SKM-1 (cell line): ENCODE data around the gene FOXI1.

ENCODE experiments used
- DNase-seq: peaks from one replicate; lab custom pipeline; 2025; ENCODE audit not compliant: unreplicated experiment; lab: John Stamatoyannopoulos, UW

The FOXI1 gene

DNA sequence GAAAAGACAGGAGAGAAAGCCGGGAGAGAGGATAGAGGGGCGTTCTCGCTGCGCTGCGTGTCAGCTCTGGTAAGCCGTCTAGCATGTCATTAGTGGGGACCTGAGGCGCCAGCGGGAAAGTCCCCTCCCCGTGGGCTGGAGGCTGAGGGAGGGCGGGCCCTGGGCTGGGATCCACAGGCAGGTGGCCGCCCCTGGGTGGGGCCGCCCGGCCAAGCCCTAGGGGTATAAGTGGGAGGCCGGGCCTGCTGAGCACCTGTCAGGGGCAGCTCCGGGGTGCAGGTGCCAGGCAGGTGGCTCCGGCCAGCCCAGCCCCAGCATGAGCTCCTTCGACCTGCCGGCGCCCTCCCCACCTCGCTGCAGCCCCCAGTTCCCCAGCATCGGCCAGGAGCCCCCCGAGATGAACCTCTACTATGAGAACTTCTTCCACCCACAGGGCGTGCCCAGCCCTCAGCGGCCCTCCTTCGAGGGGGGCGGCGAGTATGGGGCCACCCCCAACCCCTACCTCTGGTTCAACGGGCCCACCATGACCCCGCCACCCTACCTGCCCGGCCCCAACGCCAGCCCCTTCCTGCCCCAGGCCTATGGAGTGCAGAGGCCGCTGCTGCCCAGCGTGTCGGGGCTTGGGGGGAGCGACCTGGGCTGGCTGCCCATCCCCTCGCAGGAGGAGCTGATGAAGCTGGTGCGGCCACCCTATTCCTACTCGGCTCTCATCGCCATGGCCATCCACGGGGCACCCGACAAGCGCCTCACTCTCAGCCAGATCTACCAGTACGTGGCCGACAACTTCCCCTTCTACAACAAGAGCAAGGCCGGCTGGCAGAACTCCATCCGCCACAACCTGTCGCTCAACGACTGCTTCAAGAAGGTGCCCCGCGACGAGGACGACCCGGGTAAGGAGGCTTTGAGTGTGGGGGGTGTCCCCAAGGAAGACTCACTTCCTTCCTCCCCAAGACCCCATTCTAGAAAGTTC, at the start of gene FOXI1:
TSS of gene FOXI1 (plus strand) at position 256 of the 970 bp plus-strand sequence. CDS start at position 317, 61 bp downstream.
- DNase-seq, result no peak

DNA sequence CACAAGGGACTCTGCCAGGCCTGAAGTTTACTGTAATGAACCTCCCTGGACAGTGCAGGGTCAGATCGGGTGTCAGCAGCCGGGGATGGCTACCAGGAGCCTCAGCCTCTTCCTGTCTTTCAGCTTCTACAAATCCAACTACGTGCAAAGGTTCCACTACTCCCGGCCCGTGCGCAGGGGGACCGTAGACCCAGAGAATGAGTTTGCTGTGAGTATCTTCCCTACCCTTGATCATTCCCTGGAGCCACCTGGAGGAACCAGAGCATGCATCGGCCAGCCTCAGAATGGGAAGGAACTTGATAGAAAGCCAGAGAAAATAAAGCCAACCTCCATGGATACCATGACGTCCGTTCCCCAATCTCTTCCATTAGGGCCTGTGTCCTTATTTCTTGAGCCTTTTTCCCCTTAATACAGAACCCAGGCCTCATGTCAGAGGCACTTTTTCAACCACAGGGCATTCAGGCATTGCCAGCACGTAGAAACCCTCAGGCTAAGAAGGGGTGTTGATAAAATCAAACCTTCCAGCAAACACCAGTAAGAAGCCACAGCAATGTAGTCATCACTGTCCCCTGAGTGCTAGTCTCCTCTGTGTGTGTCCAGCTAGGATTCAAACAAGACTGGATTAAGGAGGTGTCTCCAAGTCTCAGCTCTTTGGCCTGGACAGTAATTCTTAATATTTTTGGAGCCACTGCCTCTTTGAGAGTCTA, 49.0 kb upstream of the FOXI1 start:
- no peak for DNase-seq

DNA sequence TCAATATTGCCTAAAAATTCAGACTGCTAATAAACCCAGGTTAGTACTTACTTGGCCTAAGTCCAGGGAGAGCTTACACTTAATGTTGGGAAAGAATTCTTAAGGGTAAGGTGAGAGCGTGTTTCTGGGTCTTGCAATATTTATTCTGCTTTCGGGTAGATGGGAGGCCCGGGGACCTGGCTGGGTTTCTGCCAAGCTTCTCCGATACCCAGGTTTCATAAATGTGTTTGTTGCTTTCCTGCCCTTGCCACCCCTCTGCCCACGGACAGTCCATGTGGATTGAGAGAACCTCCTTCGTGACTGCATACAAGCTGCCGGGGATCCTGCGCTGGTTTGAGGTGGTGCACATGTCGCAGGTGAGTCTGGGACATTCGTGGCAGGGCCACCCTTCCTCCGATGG, 48.4 kb upstream of the FOXI1 start:
- no peak for DNase-seq

DNA sequence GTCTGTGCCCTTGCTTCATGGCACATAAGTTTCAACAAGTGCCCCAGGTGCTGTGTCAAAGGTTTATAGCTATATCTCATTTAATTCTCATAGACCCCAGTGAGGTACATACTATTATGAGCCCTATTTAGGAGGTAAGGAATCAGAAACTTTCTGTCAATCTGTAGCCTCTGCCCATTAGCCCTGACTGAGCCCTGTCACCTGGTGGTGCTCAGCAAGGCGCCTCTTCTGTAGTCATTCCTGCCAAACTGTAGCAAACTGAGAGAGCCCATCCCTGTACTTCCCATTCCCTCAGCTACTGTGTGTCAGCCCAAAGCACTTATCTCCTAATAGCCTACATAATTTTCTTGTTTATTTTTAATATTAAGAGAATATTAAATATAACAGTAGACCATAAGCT, 46.5 kb upstream of the FOXI1 start:
- no peak for DNase-seq

DNA sequence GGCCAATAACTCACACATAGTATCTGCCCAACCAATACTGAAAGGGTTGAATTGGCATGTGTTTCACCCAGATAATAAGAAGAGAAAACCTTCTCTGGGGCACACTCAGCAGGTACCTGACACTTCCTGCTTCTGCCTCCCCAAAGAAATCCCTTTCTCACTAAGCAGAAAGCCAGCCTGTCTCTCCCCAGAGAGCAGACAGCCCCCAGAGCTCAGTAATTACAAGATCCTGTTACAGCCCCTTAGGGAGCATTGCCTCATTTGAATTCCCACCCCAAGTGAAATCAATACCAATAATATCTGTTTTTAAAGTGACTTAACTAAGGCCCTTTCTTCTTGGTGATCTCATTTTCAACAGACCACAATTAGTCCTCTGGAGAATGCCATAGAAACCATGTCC, 38.5 kb upstream of the FOXI1 start:
- no peak for DNase-seq

DNA sequence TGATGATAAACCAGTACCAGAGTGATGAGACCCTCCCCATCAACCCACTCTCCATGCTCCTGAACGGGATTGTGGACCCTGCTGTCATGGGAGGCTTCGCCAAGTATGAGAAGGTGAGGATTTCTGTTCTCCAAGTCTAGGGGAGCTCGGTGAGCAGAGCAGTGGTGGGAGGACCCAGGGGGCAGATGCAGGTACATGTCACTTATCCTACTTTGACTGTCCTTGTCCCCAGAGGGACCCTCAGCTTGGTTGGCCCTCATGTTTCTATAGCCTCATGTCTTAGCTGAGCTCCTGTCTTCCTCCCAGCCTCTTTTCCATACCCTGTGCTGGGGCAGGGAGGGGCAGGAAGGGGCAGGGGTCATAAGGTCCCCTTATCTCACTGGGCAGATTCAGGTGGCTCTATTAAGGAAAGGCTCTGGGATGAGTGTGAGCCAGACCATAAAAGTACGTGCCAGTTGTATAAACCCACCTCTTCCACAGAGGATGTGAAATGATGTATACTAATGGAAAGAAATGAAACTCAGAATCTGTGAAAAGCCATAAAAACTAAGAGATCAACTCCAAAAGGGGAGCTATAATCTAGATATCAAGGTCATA, 38.0 kb upstream of the FOXI1 start:
- no peak for DNase-seq

DNA sequence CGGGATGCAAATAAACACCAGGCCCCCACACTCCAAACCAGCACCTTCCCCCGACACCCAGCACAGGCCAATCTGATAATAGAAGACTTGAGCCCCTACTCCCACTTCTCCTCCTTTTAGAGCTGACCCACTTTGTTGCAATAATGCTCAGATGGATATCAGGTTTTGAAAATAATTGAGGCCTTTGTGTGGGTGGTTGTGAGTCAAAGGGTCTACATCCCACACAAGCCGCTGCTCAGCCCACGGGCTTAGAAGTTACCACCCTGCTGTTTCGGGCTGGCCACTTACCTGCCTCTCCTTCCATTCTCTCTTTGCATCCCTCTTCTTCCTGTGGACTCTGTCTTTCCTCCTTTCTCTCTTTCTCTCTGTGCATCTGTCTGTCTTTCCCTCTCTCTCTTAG, 36.2 kb upstream of the FOXI1 start:
- DNase-seq, result no peak

DNA sequence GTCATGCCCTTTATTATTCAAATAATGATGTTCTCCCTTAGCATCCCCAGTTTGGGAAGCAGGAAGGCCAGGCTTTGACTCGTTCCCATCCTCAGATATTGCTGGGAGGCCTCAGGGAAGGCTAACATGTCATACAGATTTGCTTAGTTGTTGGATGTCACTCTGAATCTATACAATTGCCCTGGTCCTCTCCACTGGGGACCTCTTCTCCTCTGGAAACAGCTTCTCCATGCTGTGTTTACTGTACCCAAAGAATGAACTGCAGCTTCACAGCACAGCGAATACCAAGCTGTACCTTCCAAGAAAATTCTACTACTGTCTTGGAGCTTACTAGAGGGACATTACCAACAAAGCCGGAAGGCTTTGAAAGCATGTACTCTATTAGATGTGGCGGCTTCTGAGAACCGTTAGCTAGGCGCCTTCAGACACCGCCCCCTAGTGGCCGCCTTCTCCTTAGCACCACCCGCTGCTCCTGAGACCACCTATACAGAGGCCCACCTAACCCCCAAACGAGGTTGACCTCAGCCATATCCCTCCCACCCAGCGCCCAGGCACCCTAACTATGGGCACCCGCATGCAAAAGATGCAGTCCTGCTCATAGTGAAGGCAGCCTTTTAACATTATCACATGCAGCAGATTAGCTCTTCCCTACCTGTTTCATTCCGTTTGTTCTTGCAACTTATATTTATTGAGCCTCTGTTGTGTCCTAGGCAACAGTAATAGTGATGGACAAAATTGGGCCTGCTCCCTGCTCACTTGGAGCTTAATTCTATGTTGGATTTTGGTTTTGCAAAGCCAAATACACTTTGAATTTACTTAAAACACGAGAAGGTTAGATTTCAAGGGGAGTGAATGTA, 34.9 kb upstream of the FOXI1 start:
- DNase-seq, result no peak

DNA sequence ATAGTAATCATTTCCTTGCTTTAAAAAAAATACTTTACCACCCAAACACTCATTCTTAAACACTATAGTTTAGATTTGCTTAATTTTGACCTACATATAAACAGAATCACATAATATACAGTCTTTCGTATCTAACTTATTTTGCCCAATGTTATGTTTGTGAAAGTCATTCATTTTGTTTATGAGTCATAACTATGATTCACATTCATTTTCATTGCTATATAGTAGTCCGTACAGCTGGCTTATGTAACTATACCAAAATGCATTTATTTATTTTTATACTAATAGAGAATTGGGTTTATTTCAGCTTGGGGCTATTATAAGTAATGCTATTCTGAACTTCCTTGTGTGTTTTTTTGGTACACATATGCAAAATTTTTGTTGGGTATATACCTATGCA, 33.9 kb upstream of the FOXI1 start:
- no peak for DNase-seq

DNA sequence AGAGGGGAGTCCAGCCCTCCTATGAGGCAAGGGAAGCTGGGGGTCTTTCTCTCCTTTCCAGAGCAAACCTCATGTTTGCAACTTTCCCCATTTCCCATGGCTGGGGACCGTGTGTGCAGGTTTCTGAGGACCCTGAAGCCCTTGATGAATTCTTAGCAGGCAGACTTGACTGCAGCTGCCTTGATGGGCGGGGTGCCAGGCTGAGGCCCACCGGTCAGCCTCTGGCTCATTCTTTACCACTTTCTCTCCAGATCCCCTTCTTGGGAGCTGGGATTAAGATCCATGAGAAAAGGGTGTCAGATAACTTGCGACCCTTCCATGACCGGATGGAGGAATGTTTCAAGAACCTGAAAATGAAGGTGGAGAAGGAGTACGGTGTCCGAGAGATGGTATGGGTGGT, 30.0 kb upstream of the FOXI1 start:
- no peak for DNase-seq

DNA sequence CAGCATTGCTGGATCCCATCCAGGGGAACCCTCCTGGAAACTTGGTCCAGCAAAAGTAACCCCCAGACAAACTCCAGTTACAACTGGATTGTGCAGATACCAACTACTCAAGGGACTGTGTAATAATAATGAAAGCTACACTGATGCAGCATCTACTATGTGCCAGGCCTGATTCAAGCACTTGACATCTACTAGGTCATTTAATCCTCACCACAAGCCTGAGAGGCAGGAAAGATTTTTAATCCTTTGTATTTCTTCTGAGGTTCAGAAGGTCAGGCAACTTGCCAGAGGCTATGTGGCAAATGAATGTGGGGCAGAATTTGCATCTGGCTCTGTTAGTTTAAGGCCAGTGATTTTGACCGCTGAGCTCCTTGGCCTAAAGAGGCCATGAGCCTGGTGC, 29.5 kb upstream of the FOXI1 start:
- no peak for DNase-seq

DNA sequence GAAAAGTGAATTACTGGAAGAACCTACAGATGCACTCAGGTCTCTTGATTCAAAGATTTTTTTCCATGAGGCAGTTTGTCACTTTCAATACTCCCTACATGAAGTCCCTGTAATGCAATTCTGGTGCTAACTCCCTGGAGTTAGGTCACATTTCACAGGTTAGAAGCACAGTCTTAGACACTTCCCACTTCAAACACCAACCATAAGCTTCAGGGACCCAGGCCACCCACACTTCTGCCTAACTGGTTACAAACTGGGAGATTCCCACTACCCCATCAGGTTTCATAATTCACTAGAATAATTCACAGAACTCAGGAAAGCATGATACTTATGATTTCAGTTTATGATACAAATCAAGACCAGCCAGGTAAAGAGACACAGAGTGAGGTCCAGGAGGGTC, 29.0 kb upstream of the FOXI1 start:
- no peak for DNase-seq

DNA sequence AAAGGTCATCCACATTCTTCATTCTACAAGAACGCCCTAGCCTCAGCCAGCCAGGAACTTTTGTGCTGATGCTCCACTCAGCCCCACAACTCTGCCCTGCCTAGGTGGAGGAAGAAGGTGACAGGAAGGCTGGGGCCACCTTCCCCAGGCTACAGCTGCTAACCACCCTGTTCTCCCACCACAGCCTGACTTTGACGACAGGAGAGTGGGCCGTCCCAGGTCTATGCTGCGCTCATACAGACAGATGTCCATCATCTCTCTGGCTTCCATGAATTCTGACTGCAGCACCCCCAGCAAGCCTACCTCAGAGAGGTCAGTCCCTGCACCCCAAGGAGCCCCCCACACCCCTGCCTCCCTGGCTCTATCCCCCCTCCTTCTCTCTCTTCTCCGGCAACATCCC, 28.2 kb upstream of the FOXI1 start:
- DNase-seq, result no peak

DNA sequence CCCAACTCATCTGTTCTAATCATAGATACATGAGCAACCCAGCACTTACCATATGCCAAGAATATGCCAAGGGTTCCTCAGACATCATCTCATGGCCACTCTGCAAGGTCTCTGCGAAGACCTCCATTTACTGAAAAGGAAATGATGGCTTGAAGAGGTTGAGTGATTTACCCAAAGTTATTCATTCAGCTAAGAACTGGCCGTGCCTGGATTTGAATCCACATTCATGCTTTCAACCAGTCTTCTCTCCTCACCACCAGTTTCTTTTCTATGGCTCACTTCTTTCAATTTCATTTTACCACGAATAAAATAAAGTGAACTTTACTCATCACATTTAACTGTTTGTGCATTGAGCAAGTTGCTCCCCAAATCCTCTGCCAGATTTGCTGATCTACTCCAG, 27.2 kb upstream of the FOXI1 start:
- DNase-seq, result no peak

DNA sequence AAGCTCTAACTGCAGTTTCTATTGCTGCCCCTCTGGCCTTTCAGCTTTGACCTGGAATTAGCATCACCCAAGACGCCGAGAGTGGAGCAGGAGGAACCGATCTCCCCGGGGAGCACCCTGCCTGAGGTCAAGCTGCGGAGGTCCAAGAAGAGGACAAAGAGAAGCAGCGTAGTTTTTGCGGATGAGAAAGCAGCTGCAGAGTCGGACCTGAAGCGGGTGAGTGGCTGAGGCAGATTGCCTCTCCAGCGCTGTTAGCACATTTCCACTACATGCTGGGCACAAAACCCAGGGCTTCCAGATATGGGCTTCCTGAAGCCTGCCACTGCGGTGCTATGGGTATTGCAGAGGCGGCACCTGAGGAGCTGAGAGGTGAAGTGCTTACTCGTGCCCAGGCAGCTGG, 26.8 kb upstream of the FOXI1 start:
- no peak for DNase-seq

DNA sequence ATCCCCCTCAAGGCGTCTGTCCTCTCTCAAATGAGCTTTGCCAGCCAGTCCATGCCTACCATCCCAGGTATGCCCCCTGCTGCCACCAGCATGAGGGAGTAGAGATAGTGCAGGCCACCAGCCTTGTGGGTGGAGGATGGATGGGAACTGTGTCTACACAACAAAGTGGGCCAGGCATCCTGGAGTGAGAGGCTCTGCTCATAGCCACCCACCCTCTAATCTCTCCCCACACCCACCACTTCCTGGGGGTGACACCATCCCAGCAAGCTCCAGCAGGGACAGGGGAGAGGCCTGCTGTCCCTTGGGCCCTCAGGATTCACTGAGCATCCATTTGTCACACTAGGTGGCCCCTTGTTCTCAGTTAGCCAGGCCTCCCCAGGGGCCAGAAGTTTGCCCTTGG, 25.5 kb upstream of the FOXI1 start:
- no peak for DNase-seq

DNA sequence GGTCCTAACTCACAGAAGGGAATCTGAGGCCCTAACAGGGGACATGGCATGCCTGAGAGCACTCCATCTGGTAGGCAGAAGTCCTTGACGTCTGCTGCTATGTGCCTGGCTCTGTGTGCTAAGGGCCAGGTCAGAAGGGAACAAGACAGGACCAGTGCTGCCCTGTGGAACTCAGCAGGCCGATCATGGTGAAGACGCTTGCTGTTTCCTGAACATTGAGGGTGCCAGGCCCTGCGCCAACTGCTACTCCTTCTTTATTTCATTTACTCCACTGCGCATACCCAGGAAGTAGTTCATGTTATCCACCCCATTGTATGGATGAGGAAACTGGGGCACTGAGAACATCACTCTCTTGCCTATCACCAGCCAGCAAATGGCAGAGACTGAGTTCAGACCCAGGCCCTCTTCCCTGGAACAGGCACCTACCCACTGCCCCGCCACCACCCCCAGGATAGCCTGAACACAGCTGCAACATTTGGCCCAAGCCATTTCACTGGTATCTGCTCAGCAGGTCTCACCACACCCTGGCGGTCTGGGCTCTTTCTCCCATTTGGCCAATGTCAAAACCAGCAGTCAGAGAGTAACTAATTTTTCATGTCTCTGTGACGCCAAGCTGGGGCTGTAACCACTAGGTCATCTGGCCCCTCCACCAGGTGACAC, 24.8 kb upstream of the FOXI1 start:
- no peak for DNase-seq

DNA sequence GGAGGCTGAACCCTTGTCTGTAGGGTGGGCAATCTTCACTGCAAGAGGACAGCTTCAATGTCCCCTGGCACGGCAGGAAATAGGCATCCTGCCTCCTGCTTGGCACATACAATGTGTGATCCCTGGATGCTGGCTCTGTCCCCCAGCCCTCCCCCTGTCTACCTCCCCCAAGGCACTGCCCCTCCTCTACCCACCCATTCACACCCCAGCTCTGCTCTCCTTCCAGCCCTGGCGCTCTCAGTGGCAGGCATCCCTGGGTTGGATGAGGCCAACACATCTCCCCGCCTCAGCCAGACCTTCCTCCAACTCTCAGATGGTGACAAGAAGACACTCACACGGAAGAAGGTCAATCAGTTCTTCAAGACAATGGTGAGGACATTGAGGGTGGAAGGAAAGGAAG, 24.1 kb upstream of the FOXI1 start:
- DNase-seq, result no peak

DNA sequence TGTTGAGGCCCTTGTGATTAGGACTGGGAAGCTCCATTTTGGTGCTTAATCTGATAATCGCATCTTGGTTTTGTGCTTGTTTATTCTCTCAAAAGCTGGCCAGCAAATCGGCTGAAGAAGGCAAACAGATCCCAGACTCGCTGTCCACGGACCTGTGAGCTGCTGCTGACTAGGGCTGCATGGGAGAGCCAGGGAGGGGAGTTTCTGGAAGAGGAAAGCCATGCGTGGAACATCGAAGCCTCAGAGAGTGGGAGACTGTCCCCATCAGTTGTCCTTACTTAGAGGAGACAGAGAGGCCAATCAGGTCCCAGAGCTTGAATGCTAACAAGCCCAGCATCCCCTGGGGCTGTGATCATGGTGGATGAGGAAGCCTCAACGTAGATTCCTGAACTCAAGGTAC, 23.0 kb upstream of the FOXI1 start:
- DNase-seq, result no peak

DNA sequence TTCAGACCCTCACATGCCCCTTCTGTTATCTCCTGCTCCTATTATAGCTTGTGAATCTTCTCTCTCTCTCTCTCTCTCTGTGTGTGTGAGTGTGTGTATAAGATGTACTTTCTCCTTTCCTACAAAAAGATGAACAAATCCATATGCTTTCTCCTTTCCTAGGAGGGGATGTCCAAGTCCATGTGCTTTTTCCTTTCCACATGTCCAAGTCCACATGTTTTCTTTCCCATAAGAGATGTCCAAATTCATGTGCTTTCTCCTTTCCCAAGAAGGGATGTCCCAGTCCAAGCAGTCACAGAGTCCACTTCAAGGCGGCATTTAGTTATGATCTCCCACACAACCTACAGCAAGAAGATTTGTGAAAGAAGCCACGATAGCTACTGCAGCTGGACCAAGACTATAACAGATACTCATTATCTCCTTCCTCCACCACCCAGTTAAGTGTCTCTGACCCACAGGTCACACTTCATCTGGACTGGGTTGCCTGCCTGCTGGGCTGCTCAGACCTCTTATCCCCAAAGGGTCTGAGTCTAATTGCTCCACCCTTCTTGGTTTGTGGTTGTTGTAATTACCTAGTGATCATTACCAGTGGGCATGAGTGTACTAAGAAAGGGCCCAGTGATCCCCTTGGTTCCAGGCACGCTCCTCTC, 18.4 kb upstream of the FOXI1 start:
- no peak for DNase-seq
